HEK293T (cell line): Measurements from ENCODE around the gene TMEM178A.

ENCODE experiments used
- BHLHE40 ChIP-seq: fragments of 450-650 bp; IDR thresholded peaks from 2 replicates; pipeline ENCODE4 v1.6.1; 2016; ENCODE audit warnings: mild to moderate bottlenecking, moderate library complexity, borderline replicate concordance
- HDGF ChIP-seq: fragments of 450-650 bp; IDR thresholded peaks from 2 replicates; pipeline ENCODE4 v1.6.1; 2017; ENCODE audit warnings: antibody characterized with exemption, borderline replicate concordance
- SP1 ChIP-seq: fragments of 450-650 bp; IDR thresholded peaks from 2 replicates; pipeline ENCODE4 v1.6.1; 2017

GRCh38 chr2:39622860-39623259 lies 42.9 kb upstream of the TMEM178A start:
- no peak for TF ChIP-seq HDGF
- no peak for TF ChIP-seq BHLHE40
- TF ChIP-seq SP1 = no peak
